HepG2 (cell line): ENCODE results near the gene NCF2. TPM values are rescaled to one million over a fixed set of nuclear protein-coding genes. Genes with fewer than 3 reads are reported as not detected.

ENCODE experiments used
- ATAC-seq: fragments of 200-7000 bp; cut with Tn5 transposase; 3 replicates; pipeline ENCODE4 v1.9.1; 2020; ENCODE audit warnings: mild to moderate bottlenecking, moderate library complexity
- BruUV-seq: library from RNA; stranded (reverse); fragments of 400-500 nt; replicated peaks from 2 replicates; lab custom pipeline; 2021; lab: Mats Ljungman, UMichigan
- CTCF ChIA-PET: fragments of 300-600 bp; formaldehyde crosslinking; extraction: SDS; loops from one replicate; lab custom pipeline; 2021; ENCODE audit warnings: low total read pairs, inconsistent platforms, low intra/inter-chr PET ratio; lab: Yijun Ruan, JAX
- POLR2A ChIA-PET: fragments of 350-600 bp; sonication (Branson Sonifier 250); formaldehyde crosslinking; loops from one replicate; lab custom pipeline; 2020; ENCODE audit warnings: antibody characterized with exemption, inconsistent platforms; lab: Yijun Ruan, JAX
- DNase-seq: peaks from one replicate; pipeline ENCODE4 v3.0.0-alpha.2; 2015; ENCODE audit warnings: low spot score
- FAIRE-seq: peaks from 3 replicates; lab custom pipeline; 2011; peaks lifted over from hg19 to GRCh38; lab: Jason Lieb, UNC
- H2AFZ ChIP-seq: one replicate; pipeline ENCODE4 v1.6.1; 2011; ENCODE audit warnings: low read length, inconsistent platforms
- H3K27ac ChIP-seq: fragments of 300-600 bp; 3 replicates; pipeline ENCODE4 v1.8.0; 2011; ENCODE audit warnings: mixed run types, mild to moderate bottlenecking, mixed read lengths, low read length, inconsistent platforms; ENCODE audit not compliant: insufficient read depth; ENCODE audit errors: extremely low read length
- H3K27me3 ChIP-seq, 2 experiments: fragments of 200-600 bp in 1 of 2; 2 replicates in 1 of 2; 3 replicates in 1 of 2; pipeline versions ENCODE4 v1.6.0 to v1.8.0; 2011; ENCODE audit warnings: low read length in 2 of 2, mild to moderate bottlenecking in 2 of 2, moderate library complexity in 2 of 2, inconsistent platforms in 1 of 2; ENCODE audit not compliant: insufficient read depth in 2 of 2, control insufficient read depth in 1 of 2
- H3K36me3 ChIP-seq, 2 experiments: fragments of 200-600 bp in 1 of 2; replicated peaks in 1 of 2; 2 replicates in 1 of 2; 3 replicates in 1 of 2; pipeline versions ENCODE4 v1.5.1 to v1.8.0; 2011; ENCODE audit warnings: low read length in 2 of 2, inconsistent platforms in 1 of 2; ENCODE audit not compliant: insufficient read depth in 2 of 2, control insufficient read depth in 1 of 2
- H3K4me1 ChIP-seq: 2 replicates; pipeline ENCODE4 v1.5.1; 2012; ENCODE audit warnings: low read length, inconsistent platforms; ENCODE audit not compliant: insufficient read depth
- H3K4me2 ChIP-seq: 2 replicates; pipeline ENCODE4 v1.6.0; 2011; ENCODE audit warnings: low read depth, low read length, inconsistent platforms
- H3K4me3 ChIP-seq, 3 experiments: fragments of 200-600 bp in 1 of 3; sonication (generic), shearing (Covaris generic) in 1 of 3; replicated peaks in 1 of 3; 2 replicates each; pipeline ENCODE4 v1.5.1; 2011 to 2016; ENCODE audit warnings: low read length in 3 of 3, inconsistent platforms in 2 of 3, low read depth in 2 of 3, mild to moderate bottlenecking in 2 of 3, control low read depth in 1 of 3, mixed read lengths in 1 of 3; ENCODE audit not compliant: insufficient read depth in 1 of 3
- H3K79me2 ChIP-seq: one replicate; pipeline ENCODE4 v1.6.1; 2011; ENCODE audit warnings: low read length, inconsistent platforms; ENCODE audit not compliant: insufficient read depth
- H3K9ac ChIP-seq: 2 replicates; pipeline ENCODE4 v1.6.0; 2011; ENCODE audit warnings: mild to moderate bottlenecking, low read depth, low read length, inconsistent platforms; ENCODE audit not compliant: insufficient read depth
- H3K9me3 ChIP-seq: 2 replicates; pipeline ENCODE4 v1.5.1; 2012; ENCODE audit warnings: mild to moderate bottlenecking, low read length
- H4K20me1 ChIP-seq: 2 replicates; pipeline ENCODE4 v1.6.0; 2011; ENCODE audit warnings: inconsistent platforms, mild to moderate bottlenecking, low read length, moderate library complexity; ENCODE audit not compliant: insufficient read depth
- ARHGAP35 ChIP-seq: sonication (generic); formaldehyde crosslinking; IDR thresholded peaks from 2 replicates; pipeline ENCODE4 v1.9.0; 2022; ENCODE audit warnings: mild to moderate bottlenecking, inconsistent platforms, moderate library complexity, missing genetic modification reagents, borderline replicate concordance
- GFI1 ChIP-seq: sonication (generic); formaldehyde crosslinking; IDR thresholded peaks from 2 replicates; pipeline ENCODE4 v1.5.0; 2020; ENCODE audit warnings: missing genetic modification reagents, mild to moderate bottlenecking, borderline replicate concordance
- HHEX ChIP-seq: IDR thresholded peaks from 2 replicates; pipeline ENCODE4 v1.6.1; 2016; ENCODE audit warnings: control low read depth
- MIER2 ChIP-seq: IDR thresholded peaks from 2 replicates; pipeline ENCODE4 v1.6.1; 2016; ENCODE audit warnings: missing biosample characterization, missing genetic modification reagents
- PCBP1 ChIP-seq: fragments of 200-400 bp; formaldehyde crosslinking; IDR thresholded peaks from 2 replicates; pipeline ENCODE4 v1.6.1; 2017; ENCODE audit warnings: mild to moderate bottlenecking, low read depth, low read length, borderline replicate concordance
- SALL2 ChIP-seq: sonication (generic); formaldehyde crosslinking; IDR thresholded peaks from 2 replicates; pipeline ENCODE4 v1.8.1; 2023; ENCODE audit warnings: mild to moderate bottlenecking, missing genetic modification reagents, inconsistent platforms
- SMYD3 ChIP-seq: sonication (generic); formaldehyde crosslinking; IDR thresholded peaks from 2 replicates; pipeline ENCODE4 v1.8.1; 2023; ENCODE audit warnings: mild to moderate bottlenecking, missing genetic modification reagents
- ZBTB21 ChIP-seq: sonication (generic); formaldehyde crosslinking; IDR thresholded peaks from 2 replicates; pipeline ENCODE4 v1.4.0; 2020; ENCODE audit warnings: missing genetic modification reagents
- WGBS: methylation state at CpG from one replicate; pipeline ENCODE4 v1.1.6; 2017; ENCODE audit warnings: low lambda C conversion rate; 5-methylcytosine and 5-hydroxymethylcytosine counted together
- in situ Hi-C: cut with HindIII; loops from 2 replicates; pipeline ENCODE4 v1.10.0; 2017; ENCODE audit warnings: low pct_unique_long_range_greater_than_20kb; ENCODE audit not compliant: extremely low pct_ligation_motif_present
- intact Hi-C: fragments of 100-400 bp; cut with micrococcal nuclease; formaldehyde crosslinking; loops from one replicate; pipeline ENCODE4 v1.10.0; 2022; ENCODE audit not compliant: unreplicated experiment
- polyA plus RNA-seq, 8 experiments: library from polyadenylated mRNA; depleted of rRNA in 3 of 8; stranded (reverse) in 7 of 8; unstranded in 1 of 8; fragments of >200 nt; fragmentation: Illumina TruSeq in 4 of 8; extraction: Trizol in 4 of 8; gene quantifications; 2 replicates each; pipeline versions ENCODE4 v1.2.1 to v1.2.3, GENCODE V29; 2011 to 2016; ENCODE audit warnings: low read depth in 4 of 8, missing spikeins in 1 of 8, mixed read lengths in 1 of 8; ENCODE audit not compliant: insufficient read depth in 1 of 8
- total RNA-seq, 5 experiments: library from RNA; depleted of rRNA; stranded (reverse); fragments of >200 nt; fragmentation: Illumina TruSeq; extraction: Trizol; gene quantifications; 2 replicates each; pipeline ENCODE4 v1.2.3, GENCODE V29; 2016; ENCODE audit warnings: low read depth in 1 of 5
- TF ChIP-seq, protein P1 (sequence below): sonication (generic); formaldehyde crosslinking; IDR thresholded peaks from 2 replicates; pipeline ENCODE4 v1.5.0; 2020; ENCODE audit warnings: mild to moderate bottlenecking, missing genetic modification reagents

Gene NCF2
- total and polyA plus RNA-seq, 2 of the 13 experiments (the other 11 are each of a cell fraction or from before 2014, with no cell fraction given): 0.18 to 0.46 TPM

DNA sequence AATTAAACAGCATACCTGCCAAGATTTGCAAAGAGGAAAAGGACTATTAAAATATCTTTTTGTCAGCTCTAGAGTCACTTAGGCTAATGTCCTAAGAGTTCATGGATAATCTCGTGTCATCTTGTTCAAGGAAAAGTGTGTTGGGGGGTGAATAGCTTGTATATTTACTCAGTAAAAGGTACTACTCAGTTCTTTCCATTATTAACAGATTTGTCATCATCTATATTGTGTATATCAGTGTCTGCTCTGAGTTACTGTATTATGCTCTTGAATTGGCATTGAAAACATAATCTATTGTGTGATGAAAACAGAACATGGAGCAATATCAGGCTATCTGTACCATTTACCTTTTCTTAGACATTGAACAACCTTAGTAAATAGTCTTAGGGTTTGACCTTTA lies 76.0 kb downstream of the NCF2 start:
- CTCF ChIA-PET: no interaction called here
- Histone ChIP-seq H3K27me3 (no peaks in the 10 kb centered on the region), H2AFZ (no peak overlapping the region), H4K20me1 (0 out of 2 replicates have a peak, but pooled peaks cover 3% of the 10 kb centered on the region), H3K27ac (no peak overlapping the region), H3K4me1 (no peaks in the 10 kb centered on the region), H3K9ac (no peak overlapping the region), H3K4me2 (no peak overlapping the region), H3K36me3 (peaks cover 5 to 19% of the 10 kb centered on the region in 2 experiments), H3K79me2 (peaks cover 3% of the 10 kb centered on the region), H3K4me3 (no peak overlapping the region), H3K9me3 (no peaks in the 10 kb centered on the region)
- POLR2A ChIA-PET: no interaction called here
- no peak for DNase-seq
- FAIRE-seq: no peak
- in situ Hi-C loops: no loop called here
- no peak for ATAC-seq
- no peak for TF ChIP-seq MIER2 (CRISPR knock-in tag)
- 97% methylated on average over 1 of the region's 1 CpG for WGBS
- BruUV-seq: no TSS peak
- intact Hi-C loops: no loop called here

DNA sequence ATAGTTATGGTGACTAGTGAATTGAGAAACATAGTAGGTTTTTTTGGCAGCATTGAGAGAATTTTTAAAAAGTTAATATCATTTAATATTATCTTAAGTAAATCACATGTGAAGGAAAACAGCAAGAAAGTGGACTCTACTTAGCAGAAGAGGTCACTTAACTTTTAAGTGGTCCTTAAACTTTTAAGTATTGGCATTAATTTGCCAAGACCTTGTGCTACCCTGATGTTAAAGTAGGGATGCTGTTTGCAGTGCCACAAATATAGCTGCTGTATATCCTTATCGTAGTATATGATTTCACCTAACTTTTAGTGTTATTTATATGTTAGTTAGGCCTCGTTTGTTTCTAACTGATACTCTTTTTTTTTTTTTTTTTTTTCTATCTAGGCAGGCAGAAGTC lies 77.8 kb downstream of the NCF2 start:
- Histone ChIP-seq H3K9ac (no peak overlapping the region), H3K9me3 (no peaks in the 10 kb centered on the region), H3K79me2 (peaks cover 9% of the 10 kb centered on the region), H4K20me1 (0 out of 2 replicates have a peak, but pooled peaks cover 3% of the 10 kb centered on the region), H3K36me3 (peaks cover under 1 to 12% of the 10 kb centered on the region in 2 experiments; a peak in 3 of 5 replicates), H3K4me3 (no peak overlapping the region), H2AFZ (no peak overlapping the region), H3K4me1 (no peaks in the 10 kb centered on the region), H3K27ac (no peak overlapping the region), H3K4me2 (no peak overlapping the region), H3K27me3 (no peaks in the 10 kb centered on the region)
- WGBS: 100% methylated on average over 2 of the region's 2 CpGs
- intact Hi-C loops (no loop called here), in situ Hi-C loops (no loop called here)
- DNase-seq: no peak
- FAIRE-seq: no peak
- BruUV-seq: no TSS peak
- no peak for ATAC-seq
- TF ChIP-seq HHEX (no peak), ARHGAP35 (CRISPR knock-in tag) (no peak), PCBP1 (no peak), ZBTB21 (CRISPR knock-in tag) (no peak), SALL2 (no peak), GFI1 (CRISPR knock-in tag) (no peak), SMYD3 (CRISPR knock-in tag) (no peak)
- TF ChIP-seq, protein P1, sequence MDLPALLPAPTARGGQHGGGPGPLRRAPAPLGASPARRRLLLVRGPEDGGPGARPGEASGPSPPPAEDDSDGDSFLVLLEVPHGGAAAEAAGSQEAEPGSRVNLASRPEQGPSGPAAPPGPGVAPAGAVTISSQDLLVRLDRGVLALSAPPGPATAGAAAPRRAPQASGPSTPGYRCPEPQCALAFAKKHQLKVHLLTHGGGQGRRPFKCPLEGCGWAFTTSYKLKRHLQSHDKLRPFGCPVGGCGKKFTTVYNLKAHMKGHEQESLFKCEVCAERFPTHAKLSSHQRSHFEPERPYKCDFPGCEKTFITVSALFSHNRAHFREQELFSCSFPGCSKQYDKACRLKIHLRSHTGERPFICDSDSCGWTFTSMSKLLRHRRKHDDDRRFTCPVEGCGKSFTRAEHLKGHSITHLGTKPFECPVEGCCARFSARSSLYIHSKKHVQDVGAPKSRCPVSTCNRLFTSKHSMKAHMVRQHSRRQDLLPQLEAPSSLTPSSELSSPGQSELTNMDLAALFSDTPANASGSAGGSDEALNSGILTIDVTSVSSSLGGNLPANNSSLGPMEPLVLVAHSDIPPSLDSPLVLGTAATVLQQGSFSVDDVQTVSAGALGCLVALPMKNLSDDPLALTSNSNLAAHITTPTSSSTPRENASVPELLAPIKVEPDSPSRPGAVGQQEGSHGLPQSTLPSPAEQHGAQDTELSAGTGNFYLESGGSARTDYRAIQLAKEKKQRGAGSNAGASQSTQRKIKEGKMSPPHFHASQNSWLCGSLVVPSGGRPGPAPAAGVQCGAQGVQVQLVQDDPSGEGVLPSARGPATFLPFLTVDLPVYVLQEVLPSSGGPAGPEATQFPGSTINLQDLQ: no peak
- ChIA-PET CTCF (no interaction called here), POLR2A (no interaction called here)
